SKM-1 treated with dmso at 0.1 percent for 144 hours (cell line): Measurements from ENCODE around the gene HTR1D.

Source experiments
- DNase-seq: peaks from one replicate; lab custom pipeline; 2025; ENCODE audit not compliant: unreplicated experiment; lab: John Stamatoyannopoulos, UW

Gene HTR1D

DNA sequence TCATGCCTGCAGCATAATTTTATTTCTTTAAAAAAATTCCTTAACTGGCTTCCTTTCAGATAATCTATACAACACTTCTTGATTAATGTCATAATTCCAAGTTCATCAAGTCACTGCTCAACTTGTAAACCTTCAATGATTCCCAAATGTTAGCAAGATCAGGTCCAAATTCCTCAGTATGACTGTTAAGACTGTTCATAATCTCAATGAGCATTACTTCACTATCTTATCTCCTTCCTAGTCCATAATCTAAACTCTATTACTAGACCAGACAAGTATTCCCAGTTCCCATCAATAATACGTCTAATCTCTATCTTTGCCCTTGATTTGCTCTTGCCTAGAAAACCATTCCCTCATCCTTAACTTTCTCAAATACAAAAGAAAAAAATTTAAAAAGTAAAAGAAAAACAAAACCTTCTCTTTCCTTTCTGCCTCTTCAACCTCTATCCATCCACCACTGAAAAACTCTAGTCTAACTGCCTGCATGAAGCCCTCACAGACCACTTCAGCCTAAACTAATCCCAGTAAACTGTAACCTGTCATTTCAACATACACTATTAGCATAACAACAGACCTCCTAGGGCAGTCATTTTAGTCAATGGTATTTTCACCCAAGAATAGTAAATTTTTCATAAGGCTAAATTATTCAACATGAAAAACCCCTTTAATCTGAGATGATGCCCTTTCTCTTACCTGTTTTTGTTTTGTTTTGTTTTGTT lies 64.2 kb downstream of the HTR1D start:
- DNase-seq, result no peak

GRCh38 chr1:23150742-23151141 lies 66.6 kb downstream of the HTR1D start:
- DNase-seq, result no peak

GRCh38 chr1:23150125-23150524 lies 67.2 kb downstream of the HTR1D start:
- DNase-seq, result no peak

GRCh38 chr1:23149114-23149513 lies 68.2 kb downstream of the HTR1D start:
- DNase-seq, result no peak

DNA sequence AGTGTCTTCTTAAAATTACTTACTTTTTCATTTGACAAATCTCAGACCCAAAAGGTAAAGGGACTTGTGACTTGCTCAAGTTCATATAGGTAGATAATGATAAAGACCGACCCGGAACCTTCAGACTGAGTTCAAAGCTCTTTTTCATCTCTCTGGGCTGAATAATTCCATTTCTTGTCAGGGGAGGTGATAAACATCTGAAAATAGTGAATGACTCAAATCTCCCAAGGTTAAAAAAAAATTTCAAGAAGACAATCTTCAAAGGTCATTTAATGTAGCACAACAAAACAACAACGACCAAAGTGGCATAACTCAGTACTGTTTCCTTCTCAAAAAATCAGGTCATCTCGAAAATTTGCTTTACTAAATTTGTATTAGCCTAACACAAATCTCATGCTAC lies 69.2 kb downstream of the HTR1D start:
- DNase-seq, result no peak
